Measurements from ENCODE around the gene CSNK1A1L.

The CSNK1A1L gene

DNA sequence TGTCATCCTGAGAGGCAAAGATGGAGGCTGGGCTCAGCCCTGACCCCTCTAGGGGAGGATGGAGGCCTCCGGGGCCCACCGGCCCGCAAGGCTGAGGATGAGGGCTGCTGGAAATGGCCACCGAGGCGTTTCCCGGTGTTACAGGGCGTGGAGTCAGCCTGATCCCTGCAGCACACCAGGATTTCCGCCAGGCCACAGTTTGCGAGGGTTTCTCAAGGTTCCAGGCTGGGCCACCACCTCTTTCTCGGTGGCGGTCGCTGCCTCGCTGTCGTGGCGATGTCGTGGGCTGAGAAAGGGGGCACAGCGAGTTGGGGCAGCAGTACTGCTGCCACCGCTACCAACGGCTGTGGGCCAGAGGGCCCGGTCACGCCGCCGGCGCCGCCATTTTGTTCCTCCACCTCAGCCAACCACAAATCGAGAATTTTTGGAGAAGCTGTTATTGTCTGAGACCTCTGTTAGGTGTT, at the start of gene CSNK1A1L:
Gene CSNK1A1L (minus strand): TSS at position 414 of the 464 bp plus-strand sequence. CDS start 408 bp downstream, at position 6.
- no peak for DNase-seq (ENCODE audit: low spot score)

DNA sequence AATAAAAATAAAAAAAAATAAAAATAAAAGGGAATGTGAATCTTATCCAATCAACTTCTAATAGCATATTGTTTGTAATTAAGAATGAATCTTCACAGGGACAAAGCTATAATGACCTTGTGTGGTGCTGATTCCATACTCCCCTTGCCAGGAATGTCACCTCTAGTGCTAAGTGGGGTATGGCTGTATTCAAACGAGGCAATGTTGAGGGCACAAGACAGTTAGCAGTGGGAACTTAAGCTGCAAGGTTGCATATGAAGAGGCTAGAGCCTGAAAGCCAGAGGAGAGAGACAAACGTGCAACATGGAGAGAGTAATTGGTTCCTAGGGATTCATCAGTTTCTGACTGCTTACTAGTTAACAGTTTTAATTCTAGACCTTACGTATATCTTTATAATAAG, 43.9 kb upstream of the CSNK1A1L start:
- DNase-seq (ENCODE audit: low spot score) = no peak

DNA sequence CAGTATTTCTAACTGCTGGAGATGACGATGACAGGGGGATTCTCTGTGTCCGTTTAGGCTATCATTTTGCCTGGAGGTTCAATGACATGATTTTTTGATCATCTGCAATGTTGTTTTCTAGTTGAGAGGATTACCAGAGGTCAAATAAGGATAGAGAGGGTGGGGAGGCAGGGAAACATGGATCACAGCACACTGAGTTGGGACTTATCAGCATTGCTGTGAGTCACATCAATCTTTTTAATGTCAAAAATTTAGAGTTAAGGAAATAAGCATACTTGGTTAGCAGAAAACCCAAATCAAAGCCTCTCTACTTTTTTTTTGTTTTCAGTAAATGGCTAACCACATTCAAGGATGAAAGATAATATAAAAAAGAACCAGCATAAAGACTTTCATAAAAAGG, 43.0 kb upstream of the CSNK1A1L start:
- no peak for DNase-seq (ENCODE audit: low spot score)

DNA sequence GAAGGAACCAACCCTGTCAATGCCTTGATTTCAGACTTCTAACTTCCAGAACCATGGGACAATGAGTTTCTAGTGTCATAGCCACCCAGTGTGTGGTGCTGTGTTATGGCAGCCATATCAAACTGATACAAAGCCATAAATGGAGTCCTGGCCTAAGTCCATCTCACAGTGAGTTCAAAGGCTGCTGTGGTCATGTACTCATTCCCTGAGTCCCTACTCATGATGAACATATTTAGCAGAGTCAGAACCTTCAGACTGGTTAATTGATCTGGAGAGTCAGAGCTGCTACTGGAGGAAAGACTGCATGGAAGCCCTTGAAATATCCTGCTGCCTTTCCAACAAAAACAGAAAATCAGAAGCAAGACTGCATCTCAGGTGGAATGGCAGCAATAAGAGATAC, 39.2 kb upstream of the CSNK1A1L start:
- DNase-seq (ENCODE audit: low spot score) = no peak

DNA sequence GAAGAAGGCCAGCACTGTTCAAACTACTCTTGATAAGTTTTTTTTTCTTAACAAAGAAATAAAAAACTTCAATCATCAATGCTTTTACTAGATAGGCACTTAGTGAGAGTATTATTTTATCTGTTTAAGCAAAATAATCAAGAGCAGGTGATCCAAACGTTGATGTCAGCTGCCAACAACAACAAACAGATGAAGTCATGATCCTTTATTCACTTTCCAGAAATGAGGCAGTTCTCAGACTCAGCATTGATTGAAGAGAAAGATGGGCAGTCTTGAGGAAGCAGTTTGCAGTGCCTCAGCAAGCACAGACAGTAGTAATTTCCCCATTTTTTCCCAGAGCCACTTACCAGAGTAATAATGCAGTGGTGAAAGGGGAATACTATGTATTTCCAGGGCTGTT, 38.4 kb upstream of the CSNK1A1L start:
- no peak for DNase-seq (ENCODE audit: low spot score)

DNA sequence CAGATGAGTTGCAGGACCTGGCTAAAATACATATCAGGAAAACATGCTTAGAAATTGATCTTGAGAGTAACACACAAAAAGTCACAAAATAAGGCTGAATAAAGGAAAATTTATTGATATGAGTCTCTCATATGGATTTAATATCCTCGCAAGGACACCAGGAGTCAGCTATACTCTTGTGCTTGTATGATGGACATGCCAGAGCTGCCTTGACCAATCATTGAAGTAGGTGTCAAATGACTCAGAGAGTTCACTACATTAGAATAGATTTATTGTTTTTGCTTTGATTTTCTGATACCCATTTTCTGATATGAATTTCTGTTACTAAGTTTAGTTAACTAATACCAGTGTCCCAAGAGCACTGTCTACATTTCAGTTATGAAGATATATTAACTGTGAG, 37.4 kb upstream of the CSNK1A1L start:
- DNase-seq (ENCODE audit: low spot score) = no peak

DNA sequence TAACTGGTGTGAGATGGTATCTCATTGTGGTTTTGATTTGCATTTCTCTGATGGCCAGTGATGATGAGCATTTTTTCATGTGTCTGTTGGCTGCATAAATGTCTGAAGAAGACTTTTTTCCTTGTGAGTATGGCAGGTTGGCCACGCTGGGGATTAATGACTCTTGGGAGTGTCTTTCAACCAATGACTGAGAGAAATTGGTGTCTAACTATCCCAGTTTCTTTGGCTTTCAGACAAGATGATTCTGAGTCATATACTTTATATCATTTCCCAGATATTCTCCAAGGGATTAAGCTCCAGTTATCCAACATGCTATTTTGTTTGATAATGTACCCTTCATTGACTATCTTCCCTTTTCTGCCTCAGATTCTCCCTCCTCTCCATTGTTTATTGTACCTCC, 35.5 kb upstream of the CSNK1A1L start:
- no peak for DNase-seq (ENCODE audit: low spot score)

DNA sequence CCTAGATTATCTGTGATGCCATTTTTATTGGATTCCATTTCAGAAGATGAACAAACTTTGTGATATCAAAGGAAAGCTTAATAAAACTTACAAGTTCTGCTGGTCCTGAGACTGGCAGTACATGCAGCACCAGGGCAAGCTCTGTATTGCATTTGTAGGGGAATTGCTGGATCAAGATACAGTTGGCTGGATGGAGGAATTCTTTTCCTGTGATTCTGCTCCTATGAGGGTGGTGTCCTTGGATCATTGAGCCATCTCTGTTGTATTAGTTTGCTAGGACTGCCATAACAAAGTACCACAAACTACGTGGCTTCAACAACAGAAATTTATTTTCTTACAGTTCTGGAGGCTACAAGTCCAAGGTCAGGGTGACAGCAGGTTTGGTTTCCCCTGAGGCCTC, 33.9 kb upstream of the CSNK1A1L start:
- no peak for DNase-seq (ENCODE audit: low spot score)

DNA sequence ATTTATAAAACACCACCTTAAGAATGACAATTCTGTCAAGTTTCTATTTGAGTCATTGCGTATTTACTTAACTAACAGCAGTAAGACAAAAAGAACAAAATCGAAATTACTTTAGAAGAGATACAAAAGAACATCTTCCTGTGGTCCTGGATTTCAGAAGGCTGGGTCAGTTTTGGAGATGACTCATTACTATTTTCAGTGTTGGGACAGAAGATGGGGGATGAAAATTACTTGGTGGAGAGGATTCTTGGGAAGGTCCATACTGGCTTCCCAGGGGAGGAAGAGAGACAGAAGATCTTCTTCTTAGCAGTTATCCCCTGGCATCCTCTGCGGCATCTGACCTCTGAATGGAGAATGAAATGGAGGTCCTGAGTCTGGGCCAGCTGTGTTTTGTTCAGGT, 33.5 kb upstream of the CSNK1A1L start:
- no peak for DNase-seq (ENCODE audit: low spot score)

DNA sequence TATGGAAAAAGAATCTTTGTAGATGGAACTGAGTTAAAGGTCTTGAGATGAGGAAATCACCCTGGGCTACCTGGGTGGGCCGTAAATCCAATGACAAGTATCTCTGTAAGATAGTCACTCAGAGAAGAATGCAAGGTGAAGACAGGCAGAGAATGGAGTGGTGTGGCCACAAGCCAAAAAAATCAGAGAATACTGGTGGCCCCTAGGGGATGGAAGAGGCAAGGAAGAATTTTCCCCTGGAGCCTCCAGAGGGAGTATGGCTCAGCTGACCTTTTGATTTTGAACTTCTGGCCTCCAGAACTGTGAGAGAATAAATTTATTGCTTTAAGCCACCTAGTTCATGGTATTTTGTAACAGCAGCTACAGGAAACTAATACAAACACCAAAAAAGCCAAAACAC, 32.7 kb upstream of the CSNK1A1L start:
- no peak for DNase-seq (ENCODE audit: low spot score)

DNA sequence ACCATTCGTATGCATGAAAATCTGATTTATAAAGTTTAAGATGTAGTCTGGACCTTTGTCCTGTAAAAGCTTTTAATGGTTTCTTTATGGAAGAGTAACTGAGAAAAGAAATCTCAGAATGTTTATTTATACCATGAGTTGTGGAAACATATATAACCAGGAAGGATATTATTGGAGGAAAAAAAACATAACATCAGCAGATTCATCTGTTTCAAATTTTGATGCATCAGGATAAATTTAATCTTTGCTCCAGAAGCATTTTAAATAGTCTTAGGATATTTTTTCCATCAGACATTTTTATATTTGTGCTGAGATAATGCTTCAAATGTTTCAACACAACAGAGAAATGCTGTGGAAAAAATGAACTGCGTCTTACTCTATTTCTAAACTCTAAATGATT, 31.2 kb upstream of the CSNK1A1L start:
- no peak for DNase-seq (ENCODE audit: low spot score)

DNA sequence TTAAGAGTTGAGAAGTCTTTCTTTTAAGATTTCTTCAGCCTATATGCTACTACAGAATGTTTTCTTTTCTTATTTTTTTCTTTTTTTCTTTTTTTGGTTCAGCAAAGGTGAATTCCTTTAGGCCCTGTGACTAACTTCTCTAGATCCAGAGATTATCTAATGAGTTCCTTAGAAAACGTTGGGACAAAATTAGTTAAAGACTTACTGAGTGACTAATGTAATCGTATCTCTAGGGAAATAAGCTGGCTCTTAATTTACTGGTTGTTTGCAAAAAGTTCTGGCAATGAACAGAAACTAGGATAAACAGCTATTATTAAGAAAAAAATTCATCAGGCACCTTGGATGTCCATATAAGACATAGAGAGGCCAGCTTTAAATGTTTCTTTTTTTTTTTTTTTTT, 30.7 kb upstream of the CSNK1A1L start:
- no peak for DNase-seq (ENCODE audit: low spot score)

DNA sequence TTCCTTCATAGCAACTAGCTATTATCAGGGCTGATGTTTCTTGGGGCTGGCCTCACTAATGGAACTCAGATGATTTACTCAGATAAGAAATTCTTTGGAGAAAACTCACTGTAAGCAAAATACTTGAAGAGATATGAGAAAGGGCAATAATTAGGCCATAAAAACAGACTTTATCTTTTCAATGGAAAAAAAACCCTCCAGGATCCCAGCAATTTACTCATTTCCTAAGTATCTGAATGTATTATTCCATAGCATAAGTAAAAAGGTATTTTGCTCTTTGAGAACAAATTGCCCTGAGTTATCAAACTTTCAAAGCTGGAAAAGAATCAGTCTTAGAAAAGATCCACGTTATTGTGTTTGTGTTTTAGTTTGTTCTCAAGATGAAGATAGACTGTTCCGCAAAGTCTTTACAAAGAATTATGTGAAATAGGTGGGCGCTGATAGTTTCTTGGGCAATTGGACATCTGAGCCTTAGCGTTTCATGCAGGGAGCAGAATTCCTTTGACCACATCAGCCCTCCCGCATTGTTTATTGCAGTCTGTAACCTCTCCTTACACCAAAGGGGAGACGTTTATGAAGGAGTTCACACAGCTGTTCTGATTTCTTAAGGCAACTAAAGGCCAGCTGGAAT, 29.1 kb upstream of the CSNK1A1L start:
- DNase-seq (ENCODE audit: low spot score) = no peak

DNA sequence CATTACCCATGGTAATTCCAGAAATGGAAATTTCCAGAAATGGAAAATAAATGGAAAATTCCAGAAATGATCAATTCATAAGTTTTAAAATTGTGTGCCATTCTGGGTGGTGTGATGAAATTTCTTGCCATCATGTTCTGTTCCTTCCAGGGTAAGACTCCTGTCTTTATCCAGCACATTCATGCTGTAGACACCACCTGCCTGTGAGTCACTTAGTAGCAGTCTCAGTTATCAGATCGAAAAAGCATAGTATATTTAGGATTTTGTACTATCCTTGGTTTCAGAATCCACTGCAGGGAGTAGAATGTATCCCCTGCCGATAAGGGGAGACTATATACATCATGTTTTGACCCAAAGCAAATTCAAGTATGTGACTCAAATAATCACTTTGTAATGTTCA, 26.7 kb upstream of the CSNK1A1L start:
- DNase-seq (ENCODE audit: low spot score) = no peak

DNA sequence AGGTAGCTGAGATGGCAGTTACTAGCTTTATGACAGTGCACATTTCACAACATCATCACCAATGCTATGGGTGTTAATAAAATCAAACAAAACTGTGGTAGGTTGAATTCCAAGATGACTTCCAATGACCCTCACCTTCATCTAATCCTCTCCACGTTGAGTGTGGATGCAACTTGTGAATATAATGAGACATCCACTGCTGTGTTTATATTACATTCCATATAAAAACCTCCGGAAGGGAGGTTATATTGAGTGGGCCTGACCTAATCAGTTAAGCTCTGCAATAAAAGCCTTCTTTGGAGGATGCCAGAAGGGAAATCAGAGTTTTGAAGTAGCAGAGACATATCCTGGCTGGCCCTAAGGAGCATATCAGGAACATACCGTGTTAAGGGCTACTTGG, 25.6 kb upstream of the CSNK1A1L start:
- no peak for DNase-seq (ENCODE audit: low spot score)

DNA sequence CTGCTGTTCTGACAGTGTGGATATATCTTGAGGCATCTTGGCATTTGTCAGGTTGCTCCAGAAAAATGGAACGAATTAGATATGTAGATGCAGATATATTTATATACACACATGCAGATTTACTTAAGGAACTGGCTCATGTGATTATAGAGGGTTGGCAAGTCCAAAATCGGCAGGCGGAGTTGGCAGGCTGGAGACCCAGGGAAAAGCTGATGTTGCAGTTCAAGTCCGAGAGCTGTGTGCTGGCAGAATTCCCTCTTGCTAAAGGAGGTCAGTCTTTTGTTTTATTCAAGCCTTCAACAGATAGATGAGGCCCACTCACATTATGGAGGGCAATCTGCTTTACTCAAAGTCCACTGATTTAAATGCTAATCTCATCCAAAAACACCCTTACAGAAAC, 24.4 kb upstream of the CSNK1A1L start:
- DNase-seq (ENCODE audit: low spot score) = no peak

DNA sequence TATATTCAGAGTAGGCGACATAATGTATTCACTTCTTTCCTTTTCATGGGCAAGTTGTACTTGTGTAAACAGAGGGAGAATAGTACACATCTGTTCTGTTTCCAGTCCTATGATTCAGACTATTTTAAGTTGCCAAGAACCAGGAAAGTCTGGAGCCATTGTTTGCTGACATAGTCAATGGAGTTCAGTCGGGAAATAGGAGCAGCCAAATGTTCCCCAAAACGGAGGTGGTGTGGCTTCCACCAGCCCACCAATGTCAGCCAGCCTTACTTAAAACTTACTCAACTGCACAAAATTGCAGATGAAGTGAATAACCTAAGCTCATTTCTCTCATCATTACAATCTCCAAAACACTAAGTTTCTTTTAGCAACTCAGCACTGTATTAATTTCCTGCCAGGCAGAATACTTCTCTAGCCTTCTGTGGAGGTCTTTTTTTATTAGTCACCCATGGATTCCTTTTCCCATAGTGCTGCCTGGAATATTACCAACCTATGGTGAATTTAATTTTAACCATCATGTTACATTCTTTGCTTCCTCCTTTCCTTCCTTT, 22.3 kb upstream of the CSNK1A1L start:
- DNase-seq (ENCODE audit: low spot score) = no peak

DNA sequence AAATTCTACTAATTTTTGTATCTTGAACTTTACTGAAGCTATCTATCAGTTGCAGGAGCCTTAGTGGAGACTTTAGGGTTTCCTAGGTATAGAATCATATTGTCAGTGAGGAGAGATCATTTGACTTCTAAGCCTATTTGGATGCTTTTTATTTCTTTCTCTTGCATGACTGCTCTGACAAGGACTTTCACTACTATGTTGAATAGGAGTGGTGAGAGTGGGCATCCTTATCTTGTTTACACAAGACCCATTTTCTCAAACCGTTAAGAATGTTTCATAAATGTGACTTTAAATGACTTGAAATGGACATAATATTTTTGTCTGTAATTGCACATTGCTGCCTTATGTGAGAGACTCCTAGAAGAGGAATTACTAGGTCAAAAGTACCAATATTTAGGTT, 17.9 kb upstream of the CSNK1A1L start:
- DNase-seq (ENCODE audit: low spot score) = no peak

DNA sequence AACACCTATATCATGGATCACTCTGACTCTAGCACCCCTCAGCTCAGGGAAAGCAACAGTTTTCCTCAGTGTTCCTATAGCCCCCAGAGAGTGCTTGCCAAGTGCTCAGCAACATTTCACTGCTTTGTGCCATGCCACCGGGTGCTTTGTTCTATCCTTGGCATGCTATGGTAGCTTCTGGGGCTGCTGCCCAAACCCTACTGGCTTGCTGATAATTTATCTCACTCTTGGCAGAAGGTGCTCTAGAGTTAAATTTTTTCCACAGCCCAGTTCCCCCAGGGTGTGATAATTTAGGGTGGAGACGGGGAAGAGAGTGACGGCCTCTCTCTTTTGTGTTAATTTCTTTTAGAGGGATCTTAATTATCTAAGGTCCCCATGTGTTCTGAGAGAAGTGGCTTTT, 12.6 kb upstream of the CSNK1A1L start:
- no peak for DNase-seq (ENCODE audit: low spot score)

DNA sequence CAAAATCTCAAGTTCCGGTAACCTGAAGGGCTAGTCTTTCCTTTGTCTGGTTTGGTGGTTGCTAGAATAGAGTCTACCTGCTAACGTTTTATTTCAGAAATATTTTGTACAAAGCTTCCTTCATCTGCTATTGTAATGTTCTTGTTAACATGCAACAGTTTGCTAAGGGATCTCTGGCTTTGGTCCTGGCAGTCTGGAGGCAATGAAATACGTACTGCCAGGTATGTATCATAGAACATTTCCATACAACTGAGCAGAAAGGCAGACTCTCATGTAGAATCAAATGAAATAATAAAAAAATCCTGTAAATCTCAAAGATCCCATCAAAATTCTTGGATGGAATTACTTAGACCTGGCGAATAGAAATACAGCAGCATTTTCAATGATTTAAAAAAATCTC, 8.8 kb upstream of the CSNK1A1L start:
- DNase-seq (ENCODE audit: low spot score) = no peak

DNA sequence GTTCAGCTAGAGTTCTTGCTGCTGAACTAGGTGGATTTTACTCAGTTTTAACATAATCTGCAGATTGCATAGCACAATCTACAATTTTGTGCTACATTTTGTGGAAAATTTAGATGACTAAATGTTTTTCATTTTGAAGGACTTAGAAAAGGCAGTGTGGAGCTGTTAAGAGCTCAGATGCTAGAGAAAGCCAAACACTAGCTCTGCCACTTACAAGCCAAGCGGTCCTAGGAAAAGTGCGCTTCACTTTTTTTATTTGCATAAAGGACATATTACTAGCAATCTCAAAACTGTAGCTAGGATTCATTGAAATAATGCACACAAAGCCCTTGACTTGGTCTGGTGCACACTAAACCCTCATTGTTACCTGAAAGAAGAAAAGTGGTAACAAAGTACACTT, 8.1 kb upstream of the CSNK1A1L start:
- DNase-seq (ENCODE audit: low spot score) = no peak

DNA sequence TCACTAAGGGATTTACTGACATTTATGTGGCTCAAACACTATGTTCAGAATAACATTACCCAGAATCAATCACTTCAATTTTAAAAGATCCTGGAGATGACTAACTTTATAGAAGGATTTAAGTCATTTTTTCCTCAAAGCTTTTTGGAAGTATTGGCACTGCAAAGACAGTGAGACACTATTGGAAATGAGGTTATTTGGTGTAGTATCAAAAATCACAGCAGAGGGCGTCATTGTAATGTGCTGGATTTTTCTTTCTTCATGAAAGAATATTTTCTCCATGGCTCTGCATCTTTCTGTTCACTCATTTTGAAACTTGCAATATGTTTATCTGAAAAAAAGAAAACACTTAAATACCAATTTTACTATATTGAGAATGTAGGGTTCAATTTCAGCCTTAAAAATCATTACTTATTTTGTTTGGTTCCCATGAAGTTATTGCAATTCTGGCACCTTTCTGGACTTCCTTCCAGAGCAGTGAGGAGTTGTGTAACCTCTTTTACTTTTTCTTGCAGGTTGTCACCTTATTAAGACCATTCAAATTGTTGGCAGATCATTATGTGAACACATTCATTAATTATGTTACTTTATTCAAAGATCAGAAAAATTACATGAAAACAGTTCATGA, 3.7 kb upstream of the CSNK1A1L start:
- no peak for DNase-seq (ENCODE audit: low spot score)

DNA sequence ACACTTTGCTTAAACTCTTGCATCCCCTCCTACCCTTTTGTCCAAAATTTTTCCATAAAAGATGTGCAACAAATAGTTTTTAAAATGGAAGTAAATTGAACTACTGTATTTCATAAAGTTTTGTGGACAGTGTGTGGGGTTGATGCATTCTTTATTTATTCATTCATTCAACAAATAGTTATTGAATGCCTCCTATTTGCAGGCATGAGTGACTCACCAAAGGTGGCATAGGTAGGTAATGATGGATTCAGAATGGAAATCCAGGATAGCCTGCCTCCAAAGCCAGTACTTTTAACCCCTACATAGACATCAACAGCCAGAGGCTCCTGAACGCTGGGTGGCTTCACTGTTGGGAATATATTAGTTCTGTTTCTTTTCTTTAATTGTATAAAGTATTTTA, 2.4 kb upstream of the CSNK1A1L start:
- no peak for DNase-seq (ENCODE audit: low spot score)

DNA sequence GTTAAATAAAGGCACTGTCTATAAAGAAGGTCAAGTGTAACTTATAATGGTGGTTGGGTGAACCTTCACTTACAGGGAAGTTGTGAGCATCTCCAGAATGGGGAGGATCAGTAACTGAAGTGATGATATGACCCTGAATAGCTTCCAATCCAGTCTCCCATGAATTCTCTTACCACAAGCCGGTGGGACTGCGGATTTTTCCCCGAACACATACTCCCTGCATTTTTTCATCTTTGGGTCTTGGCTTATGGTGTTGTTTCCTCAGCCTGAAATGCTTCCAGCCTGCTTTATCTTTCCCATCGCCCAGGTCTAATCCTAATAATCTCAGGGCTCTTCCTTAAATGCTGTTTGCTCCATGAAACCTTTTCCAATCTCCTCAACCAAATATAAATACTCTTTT, 2.0 kb upstream of the CSNK1A1L start:
- no peak for DNase-seq (ENCODE audit: low spot score)
